GM19397 (cell line): ENCODE results near the gene DENND5A.
"Not testable (repeated sequence)": the region's sequence is repeated elsewhere in the genome, so short reads cannot be mapped to it uniquely, and the experiment has no call there.

Source experiments
- ATAC-seq: cut with Tn5 transposase; IDR thresholded peaks from one replicate; pipeline ENCODE4 v1.9.1; 2021; ENCODE audit warnings: mild to moderate bottlenecking, moderate library complexity; ENCODE audit not compliant: unreplicated experiment

DENND5A gene

GRCh38 chr11:9219115-9219514, 46.0 kb downstream of the DENND5A start:
- no peak for ATAC-seq

GRCh38 chr11:9214765-9215164, 50.4 kb downstream of the DENND5A start:
- ATAC-seq, result no peak

GRCh38 chr11:9211322-9211721, 53.8 kb downstream of the DENND5A start:
- ATAC-seq, result no peak

GRCh38 chr11:9210922-9211320, 54.2 kb downstream of the DENND5A start:
- ATAC-seq, result no peak

GRCh38 chr11:9210224-9210921, 54.8 kb downstream of the DENND5A start:
- no peak for ATAC-seq

- not testable (repeated sequence) for ATAC-seq
These were observed 55.5 kb downstream of the DENND5A start for GRCh38 chr11:9209604-9210003.

- no peak for ATAC-seq
These were observed 56.2 kb downstream of the DENND5A start for GRCh38 chr11:9208726-9209501.

GRCh38 chr11:9207229-9207628, 57.9 kb downstream of the DENND5A start:
- ATAC-seq, result no peak

GRCh38 chr11:9206496-9206895, 58.7 kb downstream of the DENND5A start:
- no peak for ATAC-seq

GRCh38 chr11:9203691-9204311, 61.3 kb downstream of the DENND5A start:
- ATAC-seq, result no peak

GRCh38 chr11:9201372-9202162, 63.6 kb downstream of the DENND5A start:
- no peak for ATAC-seq

GRCh38 chr11:9200471-9200870, 64.7 kb downstream of the DENND5A start:
- no peak for ATAC-seq

- no peak for ATAC-seq
These were observed 71.8 kb downstream of the DENND5A start for GRCh38 chr11:9193316-9193715.

GRCh38 chr11:9192561-9192960, 72.6 kb downstream of the DENND5A start:
- no peak for ATAC-seq

GRCh38 chr11:9190326-9191016, 74.7 kb downstream of the DENND5A start:
- not testable (repeated sequence) for ATAC-seq

- ATAC-seq, result not testable (repeated sequence)
These were observed 76.3 kb downstream of the DENND5A start for GRCh38 chr11:9188860-9189259.

GRCh38 chr11:9187616-9188015, 77.5 kb downstream of the DENND5A start:
- no peak for ATAC-seq

GRCh38 chr11:9184516-9184915, 80.6 kb downstream of the DENND5A start:
- no peak for ATAC-seq

- ATAC-seq, result no peak
These were observed 82.8 kb downstream of the DENND5A start for GRCh38 chr11:9182180-9182871.

GRCh38 chr11:9180784-9181183, 84.4 kb downstream of the DENND5A start:
- ATAC-seq, result no peak
